Stimulated activated CD4-positive, alpha-beta T cell treated with anti-CD3 and anti-CD28 coated beads, Interleukin-1b, Interleukin-23, amount 100 ng/mL, for 48 hours (primary cell): ENCODE results near the gene CD84.
"Not testable (repeated sequence)": the region's sequence is repeated elsewhere in the genome, so short reads cannot be mapped to it uniquely, and the experiment has no call there.

ENCODE experiments used
- DNase-seq: peaks from one replicate; pipeline ENCODE4 v3.0.0-alpha.2; 2020

The CD84 gene

GRCh38 chr1:160500321-160500990 is 78.8 kb downstream of the CD84 start:
- DNase-seq = no peak

DNA sequence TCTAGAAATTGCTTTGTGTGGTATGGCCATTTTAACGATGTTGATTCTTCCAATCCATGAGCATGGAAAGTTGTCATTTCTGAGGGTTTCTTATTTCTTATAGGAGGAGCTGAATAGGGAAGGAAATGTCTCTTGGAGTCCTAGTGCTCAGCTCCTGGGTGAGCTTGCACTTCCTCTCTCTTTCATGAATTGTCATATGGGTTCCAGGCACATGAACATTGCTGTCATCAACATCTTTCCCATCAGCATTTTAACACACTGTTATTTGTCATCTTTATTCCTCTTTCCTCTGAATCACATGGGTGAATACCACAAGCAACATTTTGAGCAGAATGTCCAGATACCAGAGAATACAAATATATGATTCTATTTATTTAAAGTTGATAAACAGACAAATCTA is 79.7 kb downstream of the CD84 start:
- no peak for DNase-seq

GRCh38 chr1:160498301-160499065 is 80.8 kb downstream of the CD84 start:
- not testable (repeated sequence) for DNase-seq

DNA sequence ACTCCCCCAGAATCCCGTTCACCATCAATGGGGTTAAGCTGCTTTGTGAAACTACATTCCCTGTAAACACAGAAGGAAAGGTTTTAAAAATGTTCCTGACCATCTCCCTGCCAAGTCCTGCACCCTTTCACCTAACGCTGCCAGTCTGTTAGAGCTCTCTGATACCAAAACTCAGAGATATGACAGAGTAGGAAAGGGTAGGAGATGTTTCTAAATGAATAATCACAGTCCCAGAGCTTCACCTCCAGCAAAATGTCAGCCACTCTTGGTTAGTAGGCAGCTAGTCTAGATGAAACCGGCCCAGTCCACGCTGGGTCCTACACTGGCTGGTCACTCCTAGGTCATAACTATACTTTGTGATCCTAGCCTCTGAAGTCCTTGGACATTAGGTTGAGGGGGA is 83.0 kb downstream of the CD84 start:
- no peak for DNase-seq

GRCh38 chr1:160494620-160495019 is 84.7 kb downstream of the CD84 start:
- no peak for DNase-seq

DNA sequence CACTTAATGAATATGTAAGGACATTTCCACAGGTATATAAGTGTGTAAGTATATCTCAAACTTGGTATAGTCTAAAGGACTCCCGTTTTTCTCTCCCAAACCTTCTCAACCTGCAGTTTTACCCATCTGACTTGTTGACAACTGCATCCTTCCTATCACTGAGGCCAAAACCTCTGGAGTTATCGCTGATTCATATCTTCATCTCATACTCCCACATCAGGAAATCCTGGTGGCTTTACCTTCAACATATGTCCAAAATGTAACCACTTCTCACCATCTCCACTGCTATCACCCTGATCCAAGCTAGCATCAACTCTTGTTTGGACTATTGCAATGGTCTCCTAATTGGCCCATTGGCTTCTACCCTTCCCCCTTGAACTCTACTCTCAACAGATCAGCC is 86.7 kb downstream of the CD84 start:
- no peak for DNase-seq

DNA sequence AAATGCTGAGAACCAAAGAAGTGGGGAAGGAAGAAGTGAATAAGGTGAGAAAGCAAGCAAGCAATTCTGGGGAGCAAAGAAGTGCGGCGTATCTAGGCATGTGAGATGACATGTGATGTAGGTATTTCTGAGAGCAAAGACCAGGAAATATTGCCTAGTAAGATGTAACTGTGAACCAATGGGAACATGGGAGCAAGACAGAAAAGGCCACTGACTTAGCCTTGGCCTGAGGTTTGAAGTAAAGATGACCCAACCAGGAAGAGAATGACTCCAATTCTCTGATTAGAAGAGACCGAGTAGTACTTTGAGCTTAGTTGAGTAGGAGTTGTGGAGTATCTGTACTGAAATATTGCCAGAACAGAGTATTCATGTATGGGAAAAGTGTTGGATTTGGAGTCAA is 87.3 kb downstream of the CD84 start:
- DNase-seq = no peak
